GM18508 (cell line): Measurements from ENCODE around the gene SAG.
A peak's percentile ranks its signal among the peaks of the same experiment; 100 is the strongest.

Experiments
- ATAC-seq: cut with Tn5 transposase; IDR thresholded peaks from one replicate; pipeline ENCODE4 v1.9.1; 2021; ENCODE audit warnings: moderate number of reproducible peaks; ENCODE audit not compliant: insufficient read depth, unreplicated experiment

The SAG gene

DNA sequence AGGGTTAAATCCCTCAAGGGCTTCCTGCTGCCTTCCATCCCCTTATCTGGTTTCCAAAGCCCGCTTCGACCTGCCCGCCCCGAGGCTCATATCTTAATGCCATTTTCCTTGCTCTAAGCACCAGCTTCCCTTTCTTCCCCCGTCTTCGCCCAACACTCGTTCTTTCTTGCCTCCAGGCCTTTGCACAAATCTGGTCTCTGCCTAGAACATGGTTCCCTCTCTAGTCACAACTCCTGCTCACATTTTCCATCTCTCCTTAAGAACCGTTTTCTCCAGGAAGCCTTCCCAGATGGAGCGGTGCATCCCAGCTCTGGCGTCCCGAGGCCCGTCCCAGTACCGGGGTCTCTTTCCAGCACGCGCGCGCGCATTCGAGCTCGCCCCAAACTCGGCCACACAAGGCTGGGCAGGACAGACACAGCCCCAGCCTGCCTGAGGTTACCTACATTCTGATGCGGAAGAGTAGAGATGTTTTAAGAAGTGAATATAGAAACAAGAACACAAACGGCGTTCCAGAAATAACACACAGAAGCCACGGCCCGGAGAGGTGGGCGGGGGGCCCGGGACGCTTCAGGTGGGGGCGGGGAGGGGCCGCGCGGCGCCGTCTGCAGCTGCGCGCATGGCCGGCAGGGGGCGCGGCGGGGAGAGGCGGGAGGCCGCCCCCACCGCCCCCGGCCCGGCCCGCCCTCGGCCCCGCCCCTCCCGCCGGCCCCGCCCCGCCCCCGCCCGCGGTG lies 46.3 kb downstream of the SAG start, which contains the start of gene DGKD:
Gene DGKD, plus strand, starts transcription at position 726 of the 731 bp plus-strand sequence. CDS start 25 bp downstream, outside the sequence.
- ATAC-seq: peak; percentile 36

DNA sequence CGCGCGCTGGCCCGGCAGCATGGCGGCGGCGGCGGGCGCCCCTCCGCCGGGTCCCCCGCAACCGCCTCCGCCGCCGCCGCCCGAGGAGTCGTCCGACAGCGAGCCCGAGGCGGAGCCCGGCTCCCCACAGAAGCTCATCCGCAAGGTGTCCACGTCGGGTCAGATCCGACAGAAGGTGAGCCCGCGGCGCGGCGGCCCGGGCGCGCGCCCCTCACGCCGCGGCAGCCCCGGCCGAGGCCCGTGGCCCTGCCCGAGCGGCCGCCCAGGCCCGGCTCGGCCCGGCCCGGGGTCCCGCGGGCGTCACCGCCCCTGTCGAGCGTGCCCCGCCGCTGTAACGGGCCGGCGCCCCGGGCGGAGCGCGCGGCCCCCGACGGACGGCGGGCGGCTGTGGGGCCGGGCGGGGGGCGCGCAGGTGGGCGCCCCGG lies 46.9 kb downstream of the SAG start:
- no peak for ATAC-seq

DNA sequence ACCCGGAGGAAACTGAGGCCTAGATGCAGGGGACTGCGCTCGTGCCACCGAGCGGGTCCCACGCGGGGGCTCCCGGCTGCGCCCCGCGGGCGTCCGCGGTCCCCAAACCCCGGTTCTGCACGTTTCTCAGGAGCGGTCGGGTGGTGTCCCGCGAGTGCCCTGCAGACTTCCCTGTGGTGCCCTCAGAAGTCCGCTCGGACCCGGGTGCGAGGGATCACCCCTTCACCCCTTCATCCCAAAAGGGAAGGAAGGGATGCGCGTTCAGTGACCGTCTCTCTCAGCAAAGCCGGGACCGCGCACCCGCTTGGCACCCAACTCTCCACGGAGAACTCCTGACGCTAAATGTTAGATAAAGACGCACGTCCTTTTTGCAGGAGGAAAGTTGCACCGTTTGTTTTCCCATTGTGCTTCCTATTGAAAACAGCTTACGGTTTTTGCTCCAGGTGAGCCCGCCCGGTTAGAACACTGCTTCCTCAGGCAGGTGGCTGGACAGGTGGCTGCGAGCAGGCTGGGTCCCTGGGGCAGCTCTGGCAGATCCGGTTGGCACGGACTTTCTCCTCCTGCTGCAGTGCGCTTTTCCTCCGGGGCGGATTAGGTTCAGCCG lies 47.5 kb downstream of the SAG start:
- no peak for ATAC-seq

DNA sequence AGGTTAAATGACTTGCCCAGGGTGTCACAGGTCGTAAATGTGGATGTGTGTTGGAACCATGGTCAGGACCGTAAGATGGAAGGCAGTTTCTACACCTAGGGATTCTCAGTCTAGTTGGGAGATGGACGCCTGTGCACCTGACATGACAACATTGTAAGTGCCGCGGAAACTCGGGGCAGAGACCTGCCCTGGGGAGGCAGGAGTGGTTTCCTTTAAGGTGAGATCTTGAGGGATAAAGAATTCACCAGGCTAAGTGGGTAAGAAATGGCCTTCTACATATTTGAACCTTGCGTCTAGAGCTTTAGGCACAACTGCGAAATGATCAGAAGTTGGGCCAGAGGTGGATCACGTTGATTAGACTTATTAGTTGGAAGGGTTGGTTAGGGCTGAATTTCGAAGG lies 48.3 kb downstream of the SAG start:
- no peak for ATAC-seq

DNA sequence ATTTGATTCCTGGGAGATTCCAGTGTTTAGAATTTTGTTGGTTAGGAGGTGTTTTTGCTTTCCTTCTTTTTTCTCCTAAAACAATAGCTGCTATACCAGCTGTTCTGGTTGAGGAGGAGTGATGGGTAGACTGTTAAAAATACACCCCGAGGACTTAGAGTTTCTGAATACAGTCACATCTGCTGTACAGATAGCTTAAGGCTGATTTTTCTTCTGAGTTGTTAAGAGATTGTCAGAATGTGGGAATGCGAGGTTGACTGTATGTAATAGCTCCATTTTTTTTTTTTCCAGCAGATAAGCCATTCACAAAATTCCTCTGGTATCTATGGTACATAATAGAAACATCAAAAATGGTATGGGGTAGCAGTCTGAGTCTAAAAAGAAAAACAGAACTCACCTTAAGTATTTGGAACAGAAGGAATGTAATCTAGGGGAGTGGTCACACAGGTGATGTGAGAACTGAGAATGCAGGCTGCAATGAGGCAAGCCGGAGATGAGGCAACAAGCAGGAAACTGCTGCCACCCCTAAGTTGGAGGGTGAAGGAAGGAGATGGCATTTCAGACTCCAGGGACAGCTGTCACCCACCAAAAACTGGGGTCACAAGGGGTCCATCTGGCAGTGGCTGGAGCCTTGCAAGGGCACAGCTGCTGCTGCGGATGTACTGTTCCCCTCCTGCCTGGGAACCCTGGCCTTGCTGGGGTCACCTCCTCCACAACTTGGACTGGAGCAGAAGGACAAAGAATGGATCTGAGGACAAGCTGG lies 49.1 kb downstream of the SAG start:
- ATAC-seq: no peak

DNA sequence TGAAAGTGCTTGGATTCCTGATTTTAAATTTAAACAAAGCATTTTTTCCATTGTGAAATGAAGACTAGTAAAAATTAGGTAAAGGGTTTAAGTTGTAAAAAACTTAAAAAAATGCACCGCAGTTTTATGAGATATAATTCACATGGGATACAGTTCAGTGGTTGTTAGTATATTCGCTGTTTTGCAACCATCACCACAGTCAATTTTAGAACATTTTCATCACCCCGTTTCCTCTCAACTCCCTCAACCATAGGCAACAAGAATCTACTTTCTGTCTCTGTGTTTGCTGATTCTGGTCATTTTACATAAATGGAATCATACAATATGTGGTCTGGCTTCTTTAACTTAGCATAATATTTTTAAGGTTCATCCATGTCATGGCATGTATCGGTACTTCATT lies 50.7 kb downstream of the SAG start:
- ATAC-seq: no peak

DNA sequence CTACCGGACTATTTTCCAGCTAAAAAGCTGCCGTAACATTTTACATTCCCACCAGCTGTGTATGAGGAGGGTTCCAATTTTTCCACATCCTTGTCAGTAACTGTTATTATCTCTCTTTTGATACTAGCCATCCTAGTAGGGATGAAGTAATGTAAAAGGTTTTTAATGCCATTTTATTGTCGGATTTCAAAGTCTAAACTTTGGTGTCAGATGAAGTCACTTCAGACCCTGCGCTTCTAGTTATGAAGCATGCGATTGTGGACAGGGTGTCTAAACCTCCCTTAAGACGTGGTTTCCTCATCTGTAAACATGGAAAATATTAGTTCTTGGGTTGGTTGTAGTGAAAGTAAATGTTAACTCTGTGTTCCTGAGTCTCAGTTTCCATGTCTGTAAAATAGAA lies 51.3 kb downstream of the SAG start:
- no peak for ATAC-seq

DNA sequence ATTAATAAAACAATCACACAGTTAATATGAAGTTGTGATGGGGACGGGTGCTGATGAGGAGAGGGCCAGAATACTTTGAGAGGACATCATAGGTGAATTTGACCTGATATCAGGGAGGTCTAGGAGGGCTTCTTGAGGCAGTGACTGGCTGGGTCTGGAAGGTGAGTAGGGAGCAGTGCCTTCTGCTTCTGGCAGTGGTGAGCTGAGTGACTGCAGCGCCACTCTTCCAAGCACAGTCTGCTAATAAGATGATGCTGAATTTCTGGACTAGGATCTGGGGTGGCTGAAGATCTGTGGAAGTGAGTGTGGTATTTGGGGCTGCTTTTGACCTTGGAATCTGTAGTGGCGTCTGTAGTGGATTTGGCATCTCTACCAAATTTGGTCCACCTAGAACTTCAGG lies 52.2 kb downstream of the SAG start:
- no peak for ATAC-seq

DNA sequence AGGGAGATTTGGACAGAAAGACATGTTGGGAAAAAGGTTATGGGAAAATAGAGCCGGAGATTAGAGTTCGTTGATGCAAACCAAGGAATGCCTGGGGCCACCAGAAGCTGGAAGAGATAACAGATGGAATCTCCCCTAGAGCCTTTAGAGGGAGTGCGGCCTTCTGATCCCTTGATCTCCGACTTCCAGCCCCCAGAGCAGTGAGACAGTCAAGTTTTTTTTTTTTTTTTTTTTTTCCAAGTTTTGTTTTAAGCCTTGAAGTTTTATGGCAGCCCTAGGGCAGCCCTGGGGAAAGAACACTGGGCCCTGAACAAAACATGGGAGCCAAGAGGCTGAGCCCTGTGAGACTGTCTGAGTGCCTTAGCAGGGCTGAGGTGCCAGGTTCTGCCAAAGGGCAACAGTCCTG lies 53.2 kb downstream of the SAG start:
- ATAC-seq: no peak

DNA sequence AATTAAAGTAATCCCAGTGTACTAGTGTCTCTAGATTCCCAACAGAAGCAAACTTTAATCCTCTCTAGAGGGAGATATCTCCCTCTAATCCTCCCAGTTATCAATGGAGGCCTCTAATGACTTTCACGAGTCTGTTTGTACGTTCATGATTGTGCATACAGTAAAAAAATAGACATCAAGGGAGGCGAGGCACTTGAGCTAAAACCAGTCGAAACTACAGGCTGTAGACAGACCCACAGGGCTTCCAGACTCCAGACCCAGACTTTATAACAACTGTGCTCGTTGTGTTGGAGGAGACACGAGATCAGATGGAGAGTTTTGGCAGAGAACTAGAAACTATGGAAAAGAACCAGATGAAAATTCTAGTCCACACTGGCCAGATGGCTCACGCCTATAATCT lies 53.7 kb downstream of the SAG start:
- no peak for ATAC-seq

DNA sequence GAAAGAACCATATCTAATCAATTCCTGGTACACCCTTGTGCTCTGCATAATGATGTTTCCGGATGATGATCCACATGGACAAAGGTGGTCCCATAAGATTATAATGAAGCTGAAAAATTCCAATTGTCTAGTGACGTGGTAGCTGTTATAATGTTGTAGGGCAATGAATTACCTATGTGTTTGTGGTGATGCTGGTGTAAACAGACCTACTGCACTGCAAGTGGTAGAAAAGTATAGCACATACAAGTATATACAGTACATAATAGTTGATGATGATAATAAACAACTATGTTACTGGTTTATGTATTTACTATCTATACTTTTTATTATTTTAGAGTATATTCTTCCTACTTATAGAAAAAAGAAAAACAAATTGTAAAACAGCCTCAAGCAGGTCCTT lies 55.1 kb downstream of the SAG start:
- ATAC-seq: no peak

DNA sequence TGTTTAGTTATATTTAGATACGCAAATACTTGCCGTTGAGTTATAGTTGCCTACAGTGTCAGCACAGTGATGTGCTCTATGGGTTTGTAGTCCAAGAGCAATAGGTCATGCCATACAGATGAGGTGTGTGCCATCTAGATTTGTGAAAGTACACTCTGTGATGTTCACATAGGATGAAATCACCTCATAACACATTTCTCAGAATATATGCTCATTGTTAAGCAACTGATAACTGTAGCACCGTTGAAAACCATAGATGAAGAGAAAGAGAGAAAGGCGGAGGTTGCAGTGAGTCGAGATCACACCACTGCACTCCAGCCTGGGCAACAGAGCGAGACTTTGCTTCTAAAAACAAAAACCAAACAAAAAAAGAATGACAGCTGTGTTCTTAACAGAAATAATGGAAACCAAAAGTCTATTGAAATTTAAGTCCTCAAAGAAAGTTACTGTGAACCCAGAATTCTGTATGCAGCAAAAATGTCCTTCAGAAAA lies 56.2 kb downstream of the SAG start:
- no peak for ATAC-seq

DNA sequence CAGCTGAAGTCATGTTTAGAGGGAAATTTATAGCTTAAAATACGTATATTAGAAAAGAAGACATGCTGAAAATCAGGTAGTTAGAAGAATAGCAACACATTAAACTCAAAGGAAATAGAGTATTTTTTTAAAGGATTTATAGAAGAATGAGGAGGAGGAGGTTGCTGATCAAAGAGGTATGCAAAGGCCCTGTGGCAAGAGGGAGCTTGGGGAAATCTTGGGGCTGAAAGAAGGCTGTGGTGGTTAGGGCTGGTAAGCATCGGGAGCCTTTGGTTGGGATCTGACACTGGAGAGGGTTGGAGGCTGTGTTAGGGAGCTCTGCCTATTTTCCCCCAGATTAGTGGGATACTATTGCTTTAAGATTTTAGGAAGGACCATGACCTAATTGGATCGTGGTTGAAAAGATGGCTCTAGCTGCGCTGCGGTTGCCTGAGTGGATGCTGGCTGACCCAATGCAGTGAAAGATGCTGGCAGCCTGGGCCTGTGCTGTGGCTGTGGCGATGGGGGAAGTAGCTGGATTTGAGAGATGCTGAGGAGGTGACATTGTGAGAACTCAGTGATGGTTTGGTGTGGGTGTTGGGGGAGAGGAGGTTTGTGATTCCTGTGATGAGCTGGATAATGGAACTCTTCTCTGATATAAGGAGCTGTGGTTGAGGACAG lies 58.4 kb downstream of the SAG start:
- ATAC-seq: no peak

DNA sequence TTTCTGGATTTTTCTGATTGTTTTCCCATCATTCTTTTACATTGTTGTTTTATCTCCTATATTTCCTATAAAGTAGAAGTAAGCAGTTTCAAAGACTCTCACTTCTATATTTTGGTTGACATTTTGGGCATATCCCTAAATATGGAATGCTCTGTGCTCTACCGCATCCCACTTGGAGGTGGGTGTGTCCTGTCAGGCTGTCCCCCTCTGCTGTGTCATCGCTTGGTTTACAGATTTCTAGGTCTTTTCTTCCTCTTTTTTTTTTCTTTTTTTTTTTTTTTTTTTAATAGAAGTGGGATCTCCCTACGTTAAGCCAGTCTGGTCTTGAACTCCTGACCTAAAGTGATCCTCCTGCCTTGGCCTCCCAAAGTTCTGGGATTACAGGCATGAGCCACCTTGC lies 60.0 kb downstream of the SAG start:
- ATAC-seq: no peak

DNA sequence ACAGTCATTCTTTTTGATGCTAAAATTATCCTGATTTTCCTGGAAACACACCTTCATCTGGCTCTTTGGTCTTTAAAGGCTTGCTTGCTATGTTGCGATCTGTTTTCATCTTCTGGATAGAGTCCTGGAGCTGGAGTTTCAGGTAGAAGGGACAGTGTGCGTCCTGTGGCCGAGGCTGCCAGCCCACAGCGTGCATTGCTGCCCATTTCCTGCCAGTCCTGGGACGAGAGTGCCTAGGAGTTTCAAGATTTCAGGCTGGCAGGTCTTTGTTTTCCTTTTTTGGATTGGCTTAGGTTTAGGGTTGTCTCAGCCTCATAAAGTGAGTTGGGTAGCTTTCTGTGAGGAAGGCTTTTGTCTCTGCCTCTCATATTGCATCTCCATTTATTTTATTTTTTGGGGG lies 61.1 kb downstream of the SAG start:
- ATAC-seq: no peak

DNA sequence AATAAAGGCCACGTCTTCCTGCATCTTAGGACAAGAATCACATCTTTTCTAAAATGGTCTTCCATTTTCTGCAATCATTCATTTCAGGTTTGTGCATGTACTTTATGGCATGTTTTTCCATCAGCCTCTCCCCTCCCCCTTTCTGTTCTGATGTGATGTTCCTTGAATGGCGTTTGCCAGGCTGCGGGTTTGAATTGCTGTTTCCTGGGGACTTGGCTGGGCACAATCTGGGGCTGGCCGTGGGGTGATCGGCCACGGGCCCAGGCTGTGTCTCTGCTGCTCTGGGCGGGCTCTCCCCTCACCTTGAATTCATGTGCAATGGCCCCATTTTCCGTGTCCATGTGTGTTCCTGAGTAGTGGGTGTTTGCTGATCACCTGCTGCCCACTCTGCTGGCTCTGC lies 61.8 kb downstream of the SAG start:
- ATAC-seq: no peak

DNA sequence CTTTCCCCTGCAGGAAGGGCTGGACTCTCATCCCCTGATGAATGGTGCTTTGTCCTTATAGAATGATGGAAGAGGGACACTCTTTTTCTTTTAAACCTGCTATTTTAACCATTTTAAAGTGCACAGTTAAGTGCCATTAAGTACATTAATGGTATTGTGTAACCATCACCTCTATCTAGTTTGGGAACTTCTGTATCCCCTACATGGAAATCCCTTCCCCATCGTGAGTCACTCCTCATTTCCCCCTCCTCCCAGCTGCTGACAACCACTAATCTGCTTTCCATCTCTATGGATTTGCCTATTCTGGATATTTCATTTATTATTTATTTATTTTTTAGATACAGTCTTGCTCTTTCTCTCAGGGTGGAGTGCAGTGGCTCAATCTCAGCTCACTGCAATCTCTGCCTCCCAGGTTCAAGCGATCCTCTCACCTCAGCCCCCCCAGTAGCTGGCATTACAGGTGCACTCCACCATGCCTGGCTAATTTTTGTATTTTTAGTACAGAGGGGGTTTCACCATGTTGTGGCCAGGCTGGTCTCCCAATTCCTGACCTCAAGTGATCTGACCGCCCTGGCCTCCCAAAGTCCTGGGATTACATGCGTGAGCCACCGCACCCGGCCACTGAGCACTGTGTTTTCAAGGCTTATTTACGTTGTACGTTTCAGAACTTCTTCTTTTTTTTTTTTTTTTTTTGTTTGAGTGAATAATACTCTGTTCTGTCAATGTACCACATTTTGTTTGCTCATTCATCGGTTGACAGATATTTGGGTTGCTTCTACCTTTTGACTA lies 62.5 kb downstream of the SAG start:
- no peak for ATAC-seq

DNA sequence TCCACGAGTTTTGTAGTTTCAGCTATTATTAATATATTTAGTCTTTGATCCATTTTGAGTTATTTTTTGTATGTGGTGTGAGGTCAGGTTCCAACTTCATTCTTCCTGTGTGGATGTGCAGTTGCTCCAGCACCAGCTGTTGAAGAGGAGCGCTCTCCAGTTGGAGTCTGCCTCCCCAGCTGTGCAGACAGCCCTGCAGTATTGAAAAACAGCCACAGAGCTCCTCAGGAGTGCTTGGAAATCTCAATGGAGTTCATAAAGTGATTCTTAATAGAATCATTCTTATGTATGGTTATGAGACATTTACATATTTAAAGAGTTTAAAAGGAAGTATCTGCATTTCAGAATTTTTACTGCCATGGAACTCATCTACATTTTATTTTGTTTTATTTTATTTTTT lies 64.0 kb downstream of the SAG start:
- no peak for ATAC-seq

DNA sequence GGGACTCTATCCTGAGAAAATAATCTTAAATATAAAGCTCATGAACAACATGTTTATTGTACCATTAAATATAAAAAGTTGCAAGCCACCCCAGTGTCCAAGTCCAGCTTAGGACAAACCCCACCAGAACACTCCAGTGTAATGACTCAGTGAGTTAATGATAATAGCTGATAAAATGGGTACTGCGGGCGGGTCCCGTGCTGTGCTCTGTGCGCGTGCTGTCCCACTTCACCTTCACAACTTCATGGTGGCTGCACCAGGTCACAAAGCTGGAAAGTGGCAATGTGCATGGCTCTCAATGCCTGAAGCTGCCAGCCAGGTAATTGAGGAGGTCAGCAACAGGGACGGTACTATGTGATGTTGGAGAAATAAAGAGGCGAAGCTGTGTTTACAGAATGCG lies 65.2 kb downstream of the SAG start:
- no peak for ATAC-seq

DNA sequence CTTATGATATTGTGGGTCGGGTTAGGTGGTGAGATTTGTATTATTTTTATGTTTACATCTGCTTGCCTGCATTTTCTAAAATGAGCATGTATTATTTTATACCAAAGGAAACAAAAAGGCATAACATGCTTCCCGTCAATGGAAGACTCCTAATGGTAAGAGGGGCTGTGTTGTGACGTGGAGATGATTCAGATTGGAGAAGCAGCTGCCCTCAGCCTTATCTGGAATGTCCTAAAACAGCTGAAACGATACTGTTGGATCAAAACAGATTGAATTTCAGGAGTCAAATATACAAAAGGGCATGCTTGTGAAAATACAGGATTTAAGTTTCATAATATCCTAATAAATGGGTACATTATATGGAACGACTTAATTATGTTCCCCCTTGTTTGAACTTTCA lies 65.7 kb downstream of the SAG start:
- no peak for ATAC-seq
